SK-N-SH (cell line): ENCODE measurements around the gene ABCF3. TPM values are rescaled to one million over a fixed set of nuclear protein-coding genes. Genes with fewer than 3 reads are reported as not detected.

Experiments
- CTCF ChIA-PET: fragments of 300-600, 350-600 bp; formaldehyde crosslinking; extraction: SDS; loops from one replicate; lab custom pipeline; 2021; lab: Yijun Ruan, JAX
- POLR2A ChIA-PET: fragments of 350-600 bp; sonication (Branson Sonifier 250); formaldehyde crosslinking; extraction: SDS; loops from one replicate; lab custom pipeline; 2020; ENCODE audit warnings: antibody characterized with exemption, inconsistent platforms; lab: Yijun Ruan, JAX
- DNase-seq: peaks from one replicate; pipeline ENCODE4 v3.0.0; 2012
- H2AFZ ChIP-seq: fragments of 200-600 bp; sonication (generic); 2 replicates; pipeline ENCODE4 v1.8.1; 2016; ENCODE audit warnings: antibody characterized with exemption, mild to moderate bottlenecking, low read depth
- H3F3A ChIP-seq: fragments of 200-600 bp; sonication (generic); replicated peaks from 2 replicates; pipeline ENCODE3; 2016; ENCODE audit warnings: antibody characterized with exemption, mild to moderate bottlenecking; ENCODE audit not compliant: insufficient read depth
- H3K27ac ChIP-seq, 2 experiments: fragments of 200-500 bp in 1 of 2; fragments of 200-600 bp in 1 of 2; sonication (Bioruptor generic) in 1 of 2; sonication (generic), shearing (Covaris generic) in 1 of 2; 2 replicates each; pipeline versions ENCODE4 v1.5.1 to v1.6.1; 2014 to 2016; ENCODE audit warnings: low read depth in 2 of 2, inconsistent platforms in 1 of 2, low read length in 1 of 2, mild to moderate bottlenecking in 1 of 2, mixed read lengths in 1 of 2
- H3K27me3 ChIP-seq: fragments of 200-600 bp; sonication (generic), shearing (Covaris generic); 2 replicates; pipeline ENCODE4 v1.6.1; 2016; ENCODE audit warnings: mixed run types; ENCODE audit not compliant: insufficient read depth
- H3K36me3 ChIP-seq, 2 experiments: fragments of 200-500 bp in 1 of 2; fragments of 200-600 bp in 1 of 2; sonication (Bioruptor generic) in 1 of 2; sonication (generic) in 1 of 2; replicated peaks in 1 of 2; 2 replicates each; pipeline versions ENCODE3 to v1.5.1; 2014 to 2016; ENCODE audit warnings: low read length in 1 of 2, mild to moderate bottlenecking in 1 of 2; ENCODE audit not compliant: insufficient read depth in 2 of 2, control insufficient read depth in 1 of 2
- H3K4me1 ChIP-seq, 2 experiments: fragments of 200-500 bp in 1 of 2; fragments of 200-600 bp in 1 of 2; sonication (Bioruptor generic) in 1 of 2; sonication (generic), shearing (Covaris generic) in 1 of 2; 2 replicates each; pipeline versions ENCODE4 v1.5.1 to v1.6.1; 2014 to 2016; ENCODE audit warnings: low read depth in 1 of 2, low read length in 1 of 2, mixed run types in 1 of 2; ENCODE audit not compliant: insufficient read depth in 2 of 2, control insufficient read depth in 1 of 2
- H3K4me2 ChIP-seq: fragments of 200-600 bp; sonication (generic), shearing (Covaris generic); 2 replicates; pipeline ENCODE4 v1.6.1; 2017; ENCODE audit warnings: mixed run types
- H3K4me3 ChIP-seq, 2 experiments: fragments of 200-500 bp in 1 of 2; fragments of 200-600 bp in 1 of 2; sonication (Bioruptor generic) in 1 of 2; sonication (generic), shearing (Covaris generic) in 1 of 2; 2 replicates each; pipeline versions ENCODE4 v1.5.1 to v1.8.1; 2014 to 2016; ENCODE audit warnings: low read depth in 2 of 2, inconsistent platforms in 1 of 2, low read length in 1 of 2, mild to moderate bottlenecking in 1 of 2, mixed read lengths in 1 of 2, moderate library complexity in 1 of 2
- H3K79me2 ChIP-seq: fragments of 200-600 bp; sonication (generic); 2 replicates; pipeline ENCODE4 v1.8.1; 2017; ENCODE audit warnings: mild to moderate bottlenecking; ENCODE audit not compliant: insufficient read depth
- H3K9ac ChIP-seq: fragments of 200-600 bp; sonication (generic); 2 replicates; pipeline ENCODE4 v1.6.1; 2017; ENCODE audit warnings: mixed run types
- H3K9me2 ChIP-seq: fragments of 200-600 bp; sonication (generic); 2 replicates; pipeline ENCODE4 v1.6.1; 2017; ENCODE audit warnings: mixed run types
- H3K9me3 ChIP-seq: fragments of 200-600 bp; sonication (generic); 2 replicates; pipeline ENCODE4 v1.6.1; 2017; ENCODE audit warnings: mixed run types, mild to moderate bottlenecking, moderate library complexity
- H4K20me1 ChIP-seq: fragments of 200-600 bp; sonication (generic); 2 replicates; pipeline ENCODE4 v1.6.1; 2017; ENCODE audit warnings: mild to moderate bottlenecking, mixed run types; ENCODE audit not compliant: insufficient read depth
- ELF1 ChIP-seq: IDR thresholded peaks from 2 replicates; pipeline ENCODE4 v1.4.0; 2012
- EP300 ChIP-seq, 2 experiments: IDR thresholded peaks; 2 replicates each; pipeline versions ENCODE4 v1.4.0 to v1.6.1; 2012; ENCODE audit warnings: borderline replicate concordance in 1 of 2, low read depth in 1 of 2, low read length in 1 of 2
- FOSL2 ChIP-seq: IDR thresholded peaks from 2 replicates; pipeline ENCODE4 v1.4.0; 2012; ENCODE audit warnings: low read depth, mild to moderate bottlenecking, moderate library complexity, borderline replicate concordance
- FOXM1 ChIP-seq: IDR thresholded peaks from 2 replicates; pipeline ENCODE4 v1.4.0; 2012; ENCODE audit warnings: low read depth, mild to moderate bottlenecking
- GATA2 ChIP-seq: sonication (generic); formaldehyde crosslinking; IDR thresholded peaks from 2 replicates; pipeline ENCODE4 v1.5.0; 2020; ENCODE audit warnings: mild to moderate bottlenecking, missing genetic modification reagents
- MXI1 ChIP-seq: IDR thresholded peaks from 2 replicates; pipeline ENCODE4 v1.6.1; 2012; ENCODE audit warnings: mild to moderate bottlenecking, low read depth, low read length, improper control_type of control experiment
- POLR2AphosphoS5 ChIP-seq: IDR thresholded peaks from 2 replicates; pipeline ENCODE4 v1.6.1; 2012; ENCODE audit warnings: low read depth, low read length
- SIN3A ChIP-seq: IDR thresholded peaks from 2 replicates; pipeline ENCODE4 v1.6.1; 2012; ENCODE audit warnings: low read depth, mild to moderate bottlenecking, low read length, moderate library complexity, borderline replicate concordance
- SMC3 ChIP-seq: IDR thresholded peaks from 2 replicates; pipeline ENCODE4 v1.6.1; 2012; ENCODE audit warnings: low read depth, low read length, improper control_type of control experiment
- TEAD4 ChIP-seq: IDR thresholded peaks from 2 replicates; pipeline ENCODE4 v1.4.0; 2012; ENCODE audit warnings: mild to moderate bottlenecking, borderline replicate concordance; ENCODE audit not compliant: insufficient read depth
- WGBS: methylation state at CpG from one replicate; pipeline ENCODE4 v1.1.6; 2017; ENCODE audit warnings: low lambda C conversion rate; 5-methylcytosine and 5-hydroxymethylcytosine counted together
- polyA plus RNA-seq, 3 experiments: library from polyadenylated mRNA; depleted of rRNA; stranded (reverse); fragments of >200 nt; gene quantifications; 2 replicates each; pipeline ENCODE4 v1.2.3, GENCODE V29; 2012
- TF ChIP-seq, protein P1 (sequence below): IDR thresholded peaks from 2 replicates; pipeline ENCODE4; 2012
- TF ChIP-seq, protein P2 (sequence below): fragments of 150-350 bp; IDR thresholded peaks from 2 replicates; pipeline ENCODE4 v1.6.1; 2016; ENCODE audit warnings: mild to moderate bottlenecking, low read depth, low read length
- TF ChIP-seq, protein P3 (sequence below): IDR thresholded peaks from 2 replicates; pipeline ENCODE4 v1.4.0; 2012; ENCODE audit warnings: low read depth
- TF ChIP-seq, protein P4 (sequence below): IDR thresholded peaks from 2 replicates; pipeline ENCODE4 v1.4.0; 2012; ENCODE audit warnings: low read depth, borderline replicate concordance
- TF ChIP-seq, protein P5 (sequence below): IDR thresholded peaks from 2 replicates; pipeline ENCODE4 v1.6.1; 2012; ENCODE audit warnings: mild to moderate bottlenecking, low read depth, low read length, moderate library complexity
- TF ChIP-seq, protein P6 (sequence below): fragments of 200-600 bp; sonication (generic); IDR thresholded peaks from 2 replicates; pipeline ENCODE4 v1.6.1; 2017; ENCODE audit warnings: antibody characterized with exemption, mild to moderate bottlenecking, moderate library complexity
- TF ChIP-seq, protein P7 (sequence below): fragments of 150-350 bp; IDR thresholded peaks from 2 replicates; pipeline ENCODE4 v1.6.1; 2017; ENCODE audit warnings: antibody characterized with exemption, low read length, low read depth, borderline replicate concordance

Gene ABCF3
- polyA plus RNA-seq, 1 of the 3 experiments (the other 2 are of a cell fraction), result 55.6 TPM

DNA sequence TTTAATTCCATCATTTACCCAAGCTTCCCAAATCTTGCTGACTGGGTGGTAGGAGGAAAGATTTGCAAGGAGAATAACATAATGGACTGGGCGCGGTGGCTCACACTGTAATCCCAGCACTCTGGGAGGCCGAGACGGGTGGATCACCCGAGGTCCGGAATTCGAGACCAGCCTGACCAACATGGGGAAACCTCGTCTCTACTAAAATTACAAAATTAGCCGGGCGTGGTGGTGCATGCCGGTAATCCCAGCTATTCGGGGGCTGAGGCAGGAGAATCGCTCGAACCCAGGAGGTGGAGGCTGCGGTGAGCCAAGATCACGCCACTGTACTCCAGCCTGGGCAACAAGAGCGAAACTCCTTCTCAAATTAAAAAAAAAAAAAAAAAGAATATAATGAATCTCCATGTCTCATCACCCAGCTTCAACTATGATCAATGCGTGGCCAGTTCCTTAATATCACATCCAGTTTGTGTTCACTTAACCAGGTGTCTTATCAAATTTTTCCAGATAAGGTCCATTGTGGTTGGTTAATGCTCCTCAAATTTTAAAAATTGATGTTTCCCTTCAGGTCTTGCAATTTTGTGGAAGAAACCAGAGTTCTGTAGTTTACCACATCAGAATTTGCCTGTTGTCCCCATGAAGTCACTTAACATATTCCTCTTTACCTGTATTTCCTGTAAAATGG lies 1.3 kb upstream of the ABCF3 start (continued):
- TF ChIP-seq, protein P1, sequence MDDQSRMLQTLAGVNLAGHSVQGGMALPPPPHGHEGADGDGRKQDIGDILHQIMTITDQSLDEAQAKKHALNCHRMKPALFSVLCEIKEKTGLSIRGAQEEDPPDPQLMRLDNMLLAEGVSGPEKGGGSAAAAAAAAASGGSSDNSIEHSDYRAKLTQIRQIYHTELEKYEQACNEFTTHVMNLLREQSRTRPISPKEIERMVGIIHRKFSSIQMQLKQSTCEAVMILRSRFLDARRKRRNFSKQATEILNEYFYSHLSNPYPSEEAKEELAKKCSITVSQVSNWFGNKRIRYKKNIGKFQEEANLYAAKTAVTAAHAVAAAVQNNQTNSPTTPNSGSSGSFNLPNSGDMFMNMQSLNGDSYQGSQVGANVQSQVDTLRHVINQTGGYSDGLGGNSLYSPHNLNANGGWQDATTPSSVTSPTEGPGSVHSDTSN, result no peak
- TF ChIP-seq, protein P2, sequence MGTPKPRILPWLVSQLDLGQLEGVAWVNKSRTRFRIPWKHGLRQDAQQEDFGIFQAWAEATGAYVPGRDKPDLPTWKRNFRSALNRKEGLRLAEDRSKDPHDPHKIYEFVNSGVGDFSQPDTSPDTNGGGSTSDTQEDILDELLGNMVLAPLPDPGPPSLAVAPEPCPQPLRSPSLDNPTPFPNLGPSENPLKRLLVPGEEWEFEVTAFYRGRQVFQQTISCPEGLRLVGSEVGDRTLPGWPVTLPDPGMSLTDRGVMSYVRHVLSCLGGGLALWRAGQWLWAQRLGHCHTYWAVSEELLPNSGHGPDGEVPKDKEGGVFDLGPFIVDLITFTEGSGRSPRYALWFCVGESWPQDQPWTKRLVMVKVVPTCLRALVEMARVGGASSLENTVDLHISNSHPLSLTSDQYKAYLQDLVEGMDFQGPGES, result no peak
- no peak for TF ChIP-seq POLR2AphosphoS5
- no peak for TF ChIP-seq ELF1
- TF ChIP-seq, protein P3, sequence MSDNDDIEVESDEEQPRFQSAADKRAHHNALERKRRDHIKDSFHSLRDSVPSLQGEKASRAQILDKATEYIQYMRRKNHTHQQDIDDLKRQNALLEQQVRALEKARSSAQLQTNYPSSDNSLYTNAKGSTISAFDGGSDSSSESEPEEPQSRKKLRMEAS, result no peak

DNA sequence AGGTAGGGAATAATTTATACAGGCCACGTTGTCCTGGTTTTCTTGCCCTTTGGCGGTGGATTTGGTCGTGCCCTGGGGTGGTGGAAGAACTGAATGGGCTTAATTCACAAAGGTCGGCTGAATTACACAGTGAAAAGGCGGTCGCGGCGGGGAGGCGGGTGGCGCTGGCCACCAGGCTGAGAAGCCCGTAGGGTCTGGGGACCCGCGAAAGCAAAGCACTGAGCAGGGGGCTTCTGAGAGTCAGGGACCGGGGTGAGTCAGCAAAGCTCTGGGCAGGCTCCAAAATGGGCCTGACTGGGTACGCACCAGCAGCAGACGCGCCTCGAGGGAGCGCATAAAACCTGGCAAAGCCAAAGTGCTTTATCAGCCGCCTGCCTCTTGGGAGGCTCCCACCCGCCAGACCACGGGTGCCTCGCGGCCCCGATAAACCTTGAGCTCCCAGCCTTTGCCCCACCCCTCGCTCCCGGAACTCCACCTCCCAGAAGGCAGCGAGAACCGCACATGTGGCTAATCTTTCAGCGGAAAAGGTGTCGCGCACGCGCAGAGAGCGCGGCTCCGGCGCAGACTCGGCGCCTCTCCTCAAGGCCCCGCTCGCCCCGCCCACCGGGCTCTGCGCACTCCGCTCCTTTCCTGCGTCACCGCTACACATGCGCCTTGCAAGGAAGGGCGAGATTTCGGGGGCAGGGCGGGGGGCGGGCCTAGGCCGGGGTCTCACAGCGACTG lies 377 bp upstream of the ABCF3 start:
- Histone ChIP-seq H3F3A (peaks cover 33% of the 10 kb centered on the region), H4K20me1 (peaks cover 19% of the 10 kb centered on the region; the same call in 1 of the 2 replicates), H3K4me1 (peaks cover 6 to 20% of the 10 kb centered on the region in 2 experiments; a peak in 3 of 4 replicates), H3K4me2 (peak overlapping the region; percentile 98; the same call in 1 of the 2 replicates), H3K4me3 (peak overlapping the region; percentile 99 to 100), H3K9me3 (no peaks in the 10 kb centered on the region), H3K36me3 (peaks cover 43 to 64% of the 10 kb centered on the region in 2 experiments), H3K9me2 (no peaks in the 10 kb centered on the region), H3K27me3 (no peaks in the 10 kb centered on the region), H2AFZ (0 out of 2 replicates have a peak overlapping the region, but pooled peaks have one; percentile 50), H3K79me2 (peaks cover 46% of the 10 kb centered on the region), H3K27ac (peak overlapping the region; percentile 84 to 96), H3K9ac (peak overlapping the region; percentile 81; the same call in 1 of the 2 replicates)
- POLR2A ChIA-PET, result interaction anchor here (0.9 to 1.4 kb wide), 4 partner anchors 9 to 61 kb away, joined by 4 to 6 read pairs (median 6); partner anchors contain the start of gene AP2M1
- peak; percentile 97 for DNase-seq
- 5% methylated on average over 13 of the region's 55 CpGs for WGBS
- CTCF ChIA-PET, result interaction anchor here (1.0 to 3.2 kb wide), 6 partner anchors 8 to 140 kb away, joined by 3 to 13 read pairs (median 4); partner anchors contain the start of genes AP2M1 and EEF1AKMT4
- no peak for TF ChIP-seq SIN3A
- TF ChIP-seq, protein P3, result peak; percentile 96
- TF ChIP-seq EP300 (IDR thresholded peaks at IDR 0.05; ENCODE audit: borderline replicate concordance in 1 of 2, low read depth in 1 of 2, low read length in 1 of 2), result peak in 1 of 2 experiments; percentile 8; a peak in 1 of 4 replicates
- TF ChIP-seq GATA2 (CRISPR knock-in tag), result no peak
- TF ChIP-seq FOXM1, result no peak
- TF ChIP-seq TEAD4, result no peak
- TF ChIP-seq, protein P4, sequence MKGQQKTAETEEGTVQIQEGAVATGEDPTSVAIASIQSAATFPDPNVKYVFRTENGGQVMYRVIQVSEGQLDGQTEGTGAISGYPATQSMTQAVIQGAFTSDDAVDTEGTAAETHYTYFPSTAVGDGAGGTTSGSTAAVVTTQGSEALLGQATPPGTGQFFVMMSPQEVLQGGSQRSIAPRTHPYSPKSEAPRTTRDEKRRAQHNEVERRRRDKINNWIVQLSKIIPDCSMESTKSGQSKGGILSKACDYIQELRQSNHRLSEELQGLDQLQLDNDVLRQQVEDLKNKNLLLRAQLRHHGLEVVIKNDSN, result peak; percentile 75; the same call in 1 of the 2 replicates
- TF ChIP-seq, protein P5, sequence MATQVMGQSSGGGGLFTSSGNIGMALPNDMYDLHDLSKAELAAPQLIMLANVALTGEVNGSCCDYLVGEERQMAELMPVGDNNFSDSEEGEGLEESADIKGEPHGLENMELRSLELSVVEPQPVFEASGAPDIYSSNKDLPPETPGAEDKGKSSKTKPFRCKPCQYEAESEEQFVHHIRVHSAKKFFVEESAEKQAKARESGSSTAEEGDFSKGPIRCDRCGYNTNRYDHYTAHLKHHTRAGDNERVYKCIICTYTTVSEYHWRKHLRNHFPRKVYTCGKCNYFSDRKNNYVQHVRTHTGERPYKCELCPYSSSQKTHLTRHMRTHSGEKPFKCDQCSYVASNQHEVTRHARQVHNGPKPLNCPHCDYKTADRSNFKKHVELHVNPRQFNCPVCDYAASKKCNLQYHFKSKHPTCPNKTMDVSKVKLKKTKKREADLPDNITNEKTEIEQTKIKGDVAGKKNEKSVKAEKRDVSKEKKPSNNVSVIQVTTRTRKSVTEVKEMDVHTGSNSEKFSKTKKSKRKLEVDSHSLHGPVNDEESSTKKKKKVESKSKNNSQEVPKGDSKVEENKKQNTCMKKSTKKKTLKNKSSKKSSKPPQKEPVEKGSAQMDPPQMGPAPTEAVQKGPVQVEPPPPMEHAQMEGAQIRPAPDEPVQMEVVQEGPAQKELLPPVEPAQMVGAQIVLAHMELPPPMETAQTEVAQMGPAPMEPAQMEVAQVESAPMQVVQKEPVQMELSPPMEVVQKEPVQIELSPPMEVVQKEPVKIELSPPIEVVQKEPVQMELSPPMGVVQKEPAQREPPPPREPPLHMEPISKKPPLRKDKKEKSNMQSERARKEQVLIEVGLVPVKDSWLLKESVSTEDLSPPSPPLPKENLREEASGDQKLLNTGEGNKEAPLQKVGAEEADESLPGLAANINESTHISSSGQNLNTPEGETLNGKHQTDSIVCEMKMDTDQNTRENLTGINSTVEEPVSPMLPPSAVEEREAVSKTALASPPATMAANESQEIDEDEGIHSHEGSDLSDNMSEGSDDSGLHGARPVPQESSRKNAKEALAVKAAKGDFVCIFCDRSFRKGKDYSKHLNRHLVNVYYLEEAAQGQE, result no peak
- TF ChIP-seq, protein P6, sequence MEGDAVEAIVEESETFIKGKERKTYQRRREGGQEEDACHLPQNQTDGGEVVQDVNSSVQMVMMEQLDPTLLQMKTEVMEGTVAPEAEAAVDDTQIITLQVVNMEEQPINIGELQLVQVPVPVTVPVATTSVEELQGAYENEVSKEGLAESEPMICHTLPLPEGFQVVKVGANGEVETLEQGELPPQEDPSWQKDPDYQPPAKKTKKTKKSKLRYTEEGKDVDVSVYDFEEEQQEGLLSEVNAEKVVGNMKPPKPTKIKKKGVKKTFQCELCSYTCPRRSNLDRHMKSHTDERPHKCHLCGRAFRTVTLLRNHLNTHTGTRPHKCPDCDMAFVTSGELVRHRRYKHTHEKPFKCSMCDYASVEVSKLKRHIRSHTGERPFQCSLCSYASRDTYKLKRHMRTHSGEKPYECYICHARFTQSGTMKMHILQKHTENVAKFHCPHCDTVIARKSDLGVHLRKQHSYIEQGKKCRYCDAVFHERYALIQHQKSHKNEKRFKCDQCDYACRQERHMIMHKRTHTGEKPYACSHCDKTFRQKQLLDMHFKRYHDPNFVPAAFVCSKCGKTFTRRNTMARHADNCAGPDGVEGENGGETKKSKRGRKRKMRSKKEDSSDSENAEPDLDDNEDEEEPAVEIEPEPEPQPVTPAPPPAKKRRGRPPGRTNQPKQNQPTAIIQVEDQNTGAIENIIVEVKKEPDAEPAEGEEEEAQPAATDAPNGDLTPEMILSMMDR, result no peak
- TF ChIP-seq, protein P7, sequence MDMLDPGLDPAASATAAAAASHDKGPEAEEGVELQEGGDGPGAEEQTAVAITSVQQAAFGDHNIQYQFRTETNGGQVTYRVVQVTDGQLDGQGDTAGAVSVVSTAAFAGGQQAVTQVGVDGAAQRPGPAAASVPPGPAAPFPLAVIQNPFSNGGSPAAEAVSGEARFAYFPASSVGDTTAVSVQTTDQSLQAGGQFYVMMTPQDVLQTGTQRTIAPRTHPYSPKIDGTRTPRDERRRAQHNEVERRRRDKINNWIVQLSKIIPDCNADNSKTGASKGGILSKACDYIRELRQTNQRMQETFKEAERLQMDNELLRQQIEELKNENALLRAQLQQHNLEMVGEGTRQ, result 0 out of 2 replicates have a peak, but pooled peaks have one; percentile 3
- TF ChIP-seq FOSL2, result no peak
- TF ChIP-seq MXI1, result peak; percentile 93
- TF ChIP-seq SMC3, result no peak
